GM10248 (cell line): ENCODE results near the gene PTX4.
A peak's percentile ranks its signal among the peaks of the same experiment; 100 is the strongest.

ENCODE experiments used
- CTCF ChIA-PET: fragments of 300-600 bp; sonication (Branson Sonifier 250); formaldehyde crosslinking; extraction: SDS; loops from one replicate; lab custom pipeline; 2021; ENCODE audit warnings: antibody characterized with exemption; lab: Yijun Ruan, JAX
- POLR2A ChIA-PET: fragments of 350-650 bp; sonication (Branson Sonifier 250); formaldehyde crosslinking; extraction: SDS; loops from one replicate; lab custom pipeline; 2020; ENCODE audit warnings: antibody characterized with exemption; lab: Yijun Ruan, JAX
- DNase-seq: peaks from one replicate; pipeline ENCODE4 v3.0.0; 2012; ENCODE audit errors: extremely low spot score
- CTCF ChIP-seq: IDR thresholded peaks from 2 replicates; pipeline ENCODE4 v1.5.1; 2012; ENCODE audit warnings: mild to moderate bottlenecking, low read depth; ENCODE audit errors: extremely low read depth, missing control alignments, control extremely low read depth

PTX4 gene

GRCh38 chr16:1464196-1464893, 24.4 kb downstream of the PTX4 start:
- no peak for DNase-seq
- ChIA-PET POLR2A (no interaction called here), CTCF (no interaction called here)
- TF ChIP-seq CTCF: no peak

DNA sequence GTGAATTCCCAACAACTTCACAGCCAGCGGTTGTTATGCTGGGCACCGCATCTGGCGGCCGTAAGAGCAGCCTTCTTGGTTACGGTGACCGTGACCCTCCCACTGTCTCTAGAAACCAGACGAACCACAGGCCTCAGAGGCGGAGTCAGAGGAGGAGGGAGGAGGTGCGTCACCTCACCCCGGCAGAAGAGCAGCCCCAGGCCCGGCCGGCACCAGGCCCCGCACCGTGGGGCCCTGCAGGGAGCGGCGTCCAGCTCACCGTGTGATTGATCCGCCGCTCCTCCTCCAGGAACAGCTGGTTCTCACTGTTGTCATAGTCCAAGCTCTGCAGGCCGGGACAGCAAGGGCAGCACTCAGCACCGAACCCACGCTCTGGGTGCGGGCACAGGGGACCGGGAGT, 27.6 kb downstream of the PTX4 start:
- no peak for TF ChIP-seq CTCF
- ChIA-PET CTCF (no interaction called here), POLR2A (no interaction called here)
- no peak for DNase-seq

DNA sequence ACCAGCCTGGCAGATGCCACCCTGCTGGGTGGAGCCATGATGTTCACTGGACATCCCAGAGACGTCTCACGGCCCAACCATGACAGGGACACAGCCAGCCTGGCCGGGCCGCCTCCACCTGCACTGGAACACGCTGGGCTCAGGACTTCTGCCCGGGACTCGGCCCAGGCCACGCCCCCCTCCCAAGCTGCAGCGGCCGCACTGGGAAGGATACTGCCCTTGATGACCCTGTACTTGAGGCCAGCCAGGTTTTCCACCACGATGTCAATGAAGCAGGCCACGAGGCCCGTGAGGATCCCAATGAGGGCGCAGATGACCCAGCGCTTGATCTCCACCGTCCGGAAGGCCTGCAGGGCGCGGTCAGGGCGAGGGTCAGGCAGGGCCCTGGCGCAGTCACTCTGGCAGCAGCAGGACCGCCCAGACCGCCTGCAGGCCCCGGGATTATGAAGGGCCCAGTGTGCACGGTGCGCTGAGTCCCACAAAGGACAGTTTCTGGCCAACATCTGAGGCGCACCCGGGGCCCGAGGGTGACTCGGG, 28.1 kb downstream of the PTX4 start:
- ChIA-PET POLR2A (no interaction called here), CTCF (no interaction called here)
- no peak for TF ChIP-seq CTCF
- DNase-seq: no peak

GRCh38 chr16:1459967-1460366, 28.8 kb downstream of the PTX4 start:
- TF ChIP-seq CTCF: no peak
- CTCF ChIA-PET: no interaction called here
- DNase-seq: no peak
- POLR2A ChIA-PET: no interaction called here

GRCh38 chr16:1458977-1459341, 29.8 kb downstream of the PTX4 start:
- CTCF ChIA-PET: interaction anchor here (0.6 kb wide), 1 partner anchor 12 kb away, joined by 3 read pairs; no protein-coding TSS in a partner anchor
- POLR2A ChIA-PET: no interaction called here
- TF ChIP-seq CTCF: no peak
- peak; percentile 72 for DNase-seq

DNA sequence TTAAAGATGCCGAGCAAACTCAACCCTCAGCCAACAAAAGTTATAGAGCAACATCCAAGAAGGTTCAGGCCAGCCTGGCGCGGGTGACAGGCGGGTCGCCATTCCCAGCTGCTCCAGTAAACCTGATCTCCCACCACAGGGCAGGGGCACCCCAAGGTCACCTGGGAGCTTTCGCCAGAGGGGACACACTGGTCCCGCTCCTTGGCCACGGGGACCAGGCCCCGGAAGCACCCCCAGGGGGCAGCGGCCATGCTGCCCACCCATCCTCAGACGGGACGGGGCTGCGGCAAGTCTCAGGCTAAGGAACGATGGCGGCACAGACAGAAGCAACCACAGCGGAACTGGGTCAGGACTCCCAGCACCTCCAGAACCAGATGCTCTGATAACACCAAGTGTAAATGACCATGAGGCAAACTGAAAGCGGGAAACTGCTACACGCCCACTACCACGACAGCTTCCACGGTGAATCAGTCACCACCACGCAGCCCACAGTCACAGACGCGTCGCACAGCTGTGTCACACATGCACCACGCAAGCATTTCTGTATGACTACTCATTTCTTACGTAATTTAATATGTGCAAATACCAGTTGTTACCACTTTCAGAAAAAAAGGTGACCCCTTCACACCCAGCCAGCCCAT, 30.3 kb downstream of the PTX4 start:
- ChIA-PET CTCF (interaction anchor here (0.6 kb wide), 1 partner anchor 12 kb away, joined by 3 read pairs; no protein-coding TSS in a partner anchor), POLR2A (no interaction called here)
- no peak for TF ChIP-seq CTCF
- peak; percentile 48 for DNase-seq
